HEK293 (cell line): ENCODE results near the gene MS4A10.

Source experiments
- HOXD13 ChIP-seq: sonication (generic); formaldehyde crosslinking; IDR thresholded peaks from 2 replicates; pipeline ENCODE4 v1.8.0; 2022; ENCODE audit warnings: missing genetic modification reagents, borderline replicate concordance
- KLF7 ChIP-seq: fragments of 450-650 bp; formaldehyde crosslinking; IDR thresholded peaks from 2 replicates; pipeline ENCODE4 v1.5.1; 2016; ENCODE audit warnings: missing biosample characterization, missing genetic modification characterization, borderline replicate concordance
- KLF8 ChIP-seq: fragments of 450-650 bp; formaldehyde crosslinking; IDR thresholded peaks from 2 replicates; pipeline ENCODE4 v1.5.1; 2016; ENCODE audit warnings: missing biosample characterization, missing genetic modification characterization
- MYNN ChIP-seq: fragments of 450-650 bp; formaldehyde crosslinking; IDR thresholded peaks from 2 replicates; pipeline ENCODE4 v1.5.1; 2016; ENCODE audit warnings: missing biosample characterization, missing genetic modification characterization, borderline replicate concordance
- SP2 ChIP-seq: fragments of 450-650 bp; formaldehyde crosslinking; IDR thresholded peaks from 2 replicates; pipeline ENCODE4 v1.5.1; 2016; ENCODE audit warnings: missing biosample characterization, missing genetic modification characterization
- TRIM28 ChIP-seq: IDR thresholded peaks from 2 replicates; pipeline ENCODE4 v1.6.1; 2011; ENCODE audit warnings: low read length, control low read depth, borderline replicate concordance
- ZBTB8A ChIP-seq: fragments of 450-650 bp; formaldehyde crosslinking; IDR thresholded peaks from 2 replicates; pipeline ENCODE4 v1.5.1; 2016; ENCODE audit warnings: missing biosample characterization, missing genetic modification characterization
- ZIC2 ChIP-seq: fragments of 450-650 bp; formaldehyde crosslinking; IDR thresholded peaks from 2 replicates; pipeline ENCODE4 v1.5.1; 2016; ENCODE audit warnings: missing biosample characterization, missing genetic modification characterization
- ZNF112 ChIP-seq: fragments of 450-650 bp; formaldehyde crosslinking; IDR thresholded peaks from 2 replicates; pipeline ENCODE4 v1.5.0; 2017; ENCODE audit warnings: missing biosample characterization, missing genetic modification characterization
- ZNF121 ChIP-seq: fragments of 450-650 bp; formaldehyde crosslinking; IDR thresholded peaks from 2 replicates; pipeline ENCODE4 v1.5.1; 2016; ENCODE audit warnings: missing biosample characterization, missing genetic modification characterization
- ZNF157 ChIP-seq: fragments of 450-650 bp; formaldehyde crosslinking; IDR thresholded peaks from 2 replicates; pipeline ENCODE4 v1.5.1; 2016; ENCODE audit warnings: missing biosample characterization, missing genetic modification characterization
- ZNF335 ChIP-seq: fragments of 450-650 bp; formaldehyde crosslinking; conservative IDR thresholded peaks from 2 replicates; pipeline ENCODE4 v1.5.1; 2016; ENCODE audit warnings: missing biosample characterization, missing genetic modification characterization
- ZNF354C ChIP-seq: fragments of 450-650 bp; formaldehyde crosslinking; IDR thresholded peaks from 2 replicates; pipeline ENCODE4 v1.5.1; 2016; ENCODE audit warnings: missing biosample characterization, missing genetic modification characterization, low read depth, borderline replicate concordance
- ZNF501 ChIP-seq: fragments of 450-650 bp; formaldehyde crosslinking; IDR thresholded peaks from 2 replicates; pipeline ENCODE4 v1.5.1; 2016; ENCODE audit warnings: missing biosample characterization, missing genetic modification characterization
- ZNF514 ChIP-seq: fragments of 450-650 bp; formaldehyde crosslinking; IDR thresholded peaks from 2 replicates; pipeline ENCODE4 v1.5.1; 2016; ENCODE audit warnings: missing biosample characterization, missing genetic modification characterization
- ZNF521 ChIP-seq: fragments of 450-650 bp; formaldehyde crosslinking; IDR thresholded peaks from 2 replicates; pipeline ENCODE4 v1.5.1; 2017; ENCODE audit warnings: missing biosample characterization, mild to moderate bottlenecking, missing genetic modification characterization
- ZNF600 ChIP-seq: fragments of 450-650 bp; formaldehyde crosslinking; IDR thresholded peaks from 2 replicates; pipeline ENCODE4 v1.5.1; 2016; ENCODE audit warnings: missing biosample characterization, missing genetic modification characterization
- ZNF626 ChIP-seq: fragments of 450-650 bp; sonication (Bioruptor Pico); formaldehyde crosslinking; IDR thresholded peaks from 2 replicates; pipeline ENCODE4 v1.5.1; 2018; ENCODE audit warnings: missing biosample characterization, missing genetic modification characterization, inconsistent platforms
- ZNF658 ChIP-seq: fragments of 450-650 bp; formaldehyde crosslinking; IDR thresholded peaks from 2 replicates; pipeline ENCODE4; 2016; ENCODE audit warnings: missing biosample characterization, missing genetic modification characterization
- ZNF76 ChIP-seq: fragments of 450-650 bp; formaldehyde crosslinking; IDR thresholded peaks from 2 replicates; pipeline ENCODE4; 2016; ENCODE audit warnings: low read depth, missing biosample characterization, missing genetic modification characterization, borderline replicate concordance
- ZNF791 ChIP-seq: fragments of 450-650 bp; formaldehyde crosslinking; IDR thresholded peaks from 2 replicates; pipeline ENCODE4 v1.5.1; 2016; ENCODE audit warnings: missing biosample characterization, missing genetic modification characterization
- TF ChIP-seq, protein P1 (sequence below): fragments of 450-650 bp; formaldehyde crosslinking; IDR thresholded peaks from 2 replicates; pipeline ENCODE4 v1.5.1; 2016; ENCODE audit warnings: missing biosample characterization, missing genetic modification characterization
- TF ChIP-seq, protein P2 (sequence below): fragments of 450-650 bp; formaldehyde crosslinking; IDR thresholded peaks from 2 replicates; pipeline ENCODE4 v1.5.1; 2016; ENCODE audit warnings: missing biosample characterization, missing genetic modification characterization
- TF ChIP-seq, protein P3 (sequence below): fragments of 450-650 bp; formaldehyde crosslinking; IDR thresholded peaks from 2 replicates; pipeline ENCODE4 v1.5.1; 2016; ENCODE audit warnings: missing biosample characterization, missing genetic modification characterization, low read depth
- TF ChIP-seq, protein P4 (sequence below): fragments of 450-650 bp; formaldehyde crosslinking; IDR thresholded peaks from 2 replicates; pipeline ENCODE4 v1.5.1; 2016; ENCODE audit warnings: missing biosample characterization, missing genetic modification characterization
- TF ChIP-seq, protein P5 (sequence below): fragments of 450-650 bp; formaldehyde crosslinking; IDR thresholded peaks from 2 replicates; pipeline ENCODE4 v1.5.1; 2017; ENCODE audit warnings: missing biosample characterization, missing genetic modification characterization
- TF ChIP-seq, protein P6 (sequence below): fragments of 450-650 bp; formaldehyde crosslinking; IDR thresholded peaks from 2 replicates; pipeline ENCODE4 v1.5.1; 2017; ENCODE audit warnings: missing biosample characterization, mild to moderate bottlenecking, missing genetic modification characterization, moderate library complexity
- TF ChIP-seq, protein P7 (sequence below): fragments of 450-650 bp; formaldehyde crosslinking; IDR thresholded peaks from 2 replicates; pipeline ENCODE4 v1.5.1; 2016; ENCODE audit warnings: missing biosample characterization, missing genetic modification characterization

The MS4A10 gene

DNA sequence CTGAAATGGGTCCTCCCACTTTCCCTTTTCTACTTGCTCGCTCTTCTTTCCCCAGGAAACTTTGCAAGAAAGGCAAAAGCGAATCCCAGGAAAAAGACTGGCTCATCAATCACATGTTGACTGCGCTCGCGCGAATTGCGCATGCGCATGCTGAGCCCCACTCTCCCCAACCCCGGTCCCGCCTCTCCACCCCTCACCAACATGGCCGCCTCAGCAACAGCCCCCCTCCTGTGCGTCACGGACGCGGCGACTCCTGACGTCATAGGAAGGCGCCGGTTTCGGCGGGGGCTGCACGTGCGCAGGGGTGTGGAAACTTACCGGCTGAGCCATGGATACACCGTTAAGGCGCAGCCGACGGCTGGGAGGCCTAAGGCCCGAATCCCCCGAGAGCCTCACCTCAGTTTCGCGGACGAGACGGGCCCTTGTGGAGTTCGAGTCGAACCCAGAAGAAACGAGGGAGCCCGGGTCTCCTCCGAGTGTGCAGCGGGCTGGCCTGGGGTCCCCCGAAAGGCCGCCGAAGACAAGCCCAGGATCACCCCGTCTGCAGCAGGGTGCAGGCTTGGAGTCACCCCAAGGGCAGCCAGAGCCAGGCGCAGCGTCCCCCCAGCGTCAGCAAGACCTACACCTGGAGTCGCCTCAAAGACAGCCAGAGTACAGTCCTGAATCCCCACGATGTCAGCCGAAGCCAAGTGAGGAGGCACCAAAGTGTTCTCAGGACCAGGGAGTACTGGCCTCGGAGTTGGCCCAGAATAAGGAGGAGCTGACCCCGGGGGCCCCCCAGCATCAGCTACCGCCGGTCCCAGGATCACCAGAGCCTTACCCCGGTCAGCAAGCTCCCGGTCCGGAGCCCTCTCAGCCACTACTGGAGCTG, 56.9 kb downstream of the MS4A10 start, which contains the start of gene CCDC86 (continued):
- TF ChIP-seq, protein P1, sequence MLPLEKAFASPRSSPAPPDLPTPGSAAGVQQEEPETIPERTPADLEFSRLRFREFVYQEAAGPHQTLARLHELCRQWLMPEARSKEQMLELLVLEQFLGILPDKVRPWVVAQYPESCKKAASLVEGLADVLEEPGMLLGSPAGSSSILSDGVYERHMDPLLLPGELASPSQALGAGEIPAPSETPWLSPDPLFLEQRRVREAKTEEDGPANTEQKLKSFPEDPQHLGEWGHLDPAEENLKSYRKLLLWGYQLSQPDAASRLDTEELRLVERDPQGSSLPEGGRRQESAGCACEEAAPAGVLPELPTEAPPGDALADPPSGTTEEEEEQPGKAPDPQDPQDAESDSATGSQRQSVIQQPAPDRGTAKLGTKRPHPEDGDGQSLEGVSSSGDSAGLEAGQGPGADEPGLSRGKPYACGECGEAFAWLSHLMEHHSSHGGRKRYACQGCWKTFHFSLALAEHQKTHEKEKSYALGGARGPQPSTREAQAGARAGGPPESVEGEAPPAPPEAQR (tag by site-specific recombination) = peak; percentile 40; the same call in 1 of the 2 replicates
- TF ChIP-seq HOXD13 (no peak), ZNF791 (tag by site-specific recombination) (no peak), ZNF335 (tag by site-specific recombination) (peak; percentile 66), ZNF157 (no peak), MYNN (no peak), ZNF658 (tag by site-specific recombination) (no peak), ZNF354C (tag by site-specific recombination) (no peak), ZNF626 (tag by site-specific recombination) (no peak), ZBTB8A (0 out of 2 replicates have a peak, but pooled peaks have one; percentile 16), ZNF521 (tag by site-specific recombination) (no peak), ZNF121 (tag by site-specific recombination) (no peak), ZNF76 (peak; percentile 85; the same call in 1 of the 2 replicates), KLF7 (tag by site-specific recombination) (no peak), ZNF600 (no peak), SP2 (peak; percentile 75), TRIM28 (no peak), KLF8 (peak; percentile 74; the same call in 1 of the 2 replicates), ZIC2 (tag by site-specific recombination) (0 out of 2 replicates have a peak, but pooled peaks have one; percentile 33), ZNF514 (tag by site-specific recombination) (no peak), ZNF112 (tag by site-specific recombination) (no peak), ZNF501 (tag by site-specific recombination) (no peak)
- TF ChIP-seq, protein P2, sequence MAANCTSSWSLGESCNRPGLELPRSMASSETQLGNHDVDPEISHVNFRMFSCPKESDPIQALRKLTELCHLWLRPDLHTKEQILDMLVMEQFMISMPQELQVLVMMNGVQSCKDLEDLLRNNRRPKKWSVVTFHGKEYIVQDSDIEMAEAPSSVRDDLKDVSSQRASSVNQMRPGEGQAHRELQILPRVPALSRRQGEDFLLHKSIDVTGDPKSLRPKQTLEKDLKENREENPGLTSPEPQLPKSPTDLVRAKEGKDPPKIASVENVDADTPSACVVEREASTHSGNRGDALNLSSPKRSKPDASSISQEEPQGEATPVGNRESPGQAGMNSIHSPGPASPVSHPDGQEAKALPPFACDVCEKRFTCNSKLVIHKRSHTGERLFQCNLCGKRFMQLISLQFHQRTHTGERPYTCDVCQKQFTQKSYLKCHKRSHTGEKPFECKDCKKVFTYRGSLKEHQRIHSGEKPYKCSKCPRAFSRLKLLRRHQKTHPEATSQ = no peak
- TF ChIP-seq, protein P3, sequence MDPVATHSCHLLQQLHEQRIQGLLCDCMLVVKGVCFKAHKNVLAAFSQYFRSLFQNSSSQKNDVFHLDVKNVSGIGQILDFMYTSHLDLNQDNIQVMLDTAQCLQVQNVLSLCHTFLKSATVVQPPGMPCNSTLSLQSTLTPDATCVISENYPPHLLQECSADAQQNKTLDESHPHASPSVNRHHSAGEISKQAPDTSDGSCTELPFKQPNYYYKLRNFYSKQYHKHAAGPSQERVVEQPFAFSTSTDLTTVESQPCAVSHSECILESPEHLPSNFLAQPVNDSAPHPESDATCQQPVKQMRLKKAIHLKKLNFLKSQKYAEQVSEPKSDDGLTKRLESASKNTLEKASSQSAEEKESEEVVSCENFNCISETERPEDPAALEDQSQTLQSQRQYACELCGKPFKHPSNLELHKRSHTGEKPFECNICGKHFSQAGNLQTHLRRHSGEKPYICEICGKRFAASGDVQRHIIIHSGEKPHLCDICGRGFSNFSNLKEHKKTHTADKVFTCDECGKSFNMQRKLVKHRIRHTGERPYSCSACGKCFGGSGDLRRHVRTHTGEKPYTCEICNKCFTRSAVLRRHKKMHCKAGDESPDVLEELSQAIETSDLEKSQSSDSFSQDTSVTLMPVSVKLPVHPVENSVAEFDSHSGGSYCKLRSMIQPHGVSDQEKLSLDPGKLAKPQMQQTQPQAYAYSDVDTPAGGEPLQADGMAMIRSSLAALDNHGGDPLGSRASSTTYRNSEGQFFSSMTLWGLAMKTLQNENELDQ (tag by site-specific recombination) = no peak
- TF ChIP-seq, protein P4, sequence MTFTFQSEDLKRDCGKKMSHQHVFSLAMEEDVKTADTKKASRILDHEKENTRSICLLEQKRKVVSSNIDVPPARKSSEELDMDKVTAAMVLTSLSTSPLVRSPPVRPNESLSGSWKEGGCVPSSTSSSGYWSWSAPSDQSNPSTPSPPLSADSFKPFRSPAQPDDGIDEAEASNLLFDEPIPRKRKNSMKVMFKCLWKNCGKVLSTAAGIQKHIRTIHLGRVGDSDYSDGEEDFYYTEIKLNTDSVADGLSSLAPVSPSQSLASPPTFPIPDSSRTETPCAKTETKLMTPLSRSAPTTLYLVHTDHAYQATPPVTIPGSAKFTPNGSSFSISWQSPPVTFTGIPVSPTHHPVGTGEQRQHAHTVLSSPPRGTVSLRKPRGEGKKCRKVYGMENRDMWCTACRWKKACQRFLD = peak; percentile 60; the same call in 1 of the 2 replicates
- TF ChIP-seq, protein P5, sequence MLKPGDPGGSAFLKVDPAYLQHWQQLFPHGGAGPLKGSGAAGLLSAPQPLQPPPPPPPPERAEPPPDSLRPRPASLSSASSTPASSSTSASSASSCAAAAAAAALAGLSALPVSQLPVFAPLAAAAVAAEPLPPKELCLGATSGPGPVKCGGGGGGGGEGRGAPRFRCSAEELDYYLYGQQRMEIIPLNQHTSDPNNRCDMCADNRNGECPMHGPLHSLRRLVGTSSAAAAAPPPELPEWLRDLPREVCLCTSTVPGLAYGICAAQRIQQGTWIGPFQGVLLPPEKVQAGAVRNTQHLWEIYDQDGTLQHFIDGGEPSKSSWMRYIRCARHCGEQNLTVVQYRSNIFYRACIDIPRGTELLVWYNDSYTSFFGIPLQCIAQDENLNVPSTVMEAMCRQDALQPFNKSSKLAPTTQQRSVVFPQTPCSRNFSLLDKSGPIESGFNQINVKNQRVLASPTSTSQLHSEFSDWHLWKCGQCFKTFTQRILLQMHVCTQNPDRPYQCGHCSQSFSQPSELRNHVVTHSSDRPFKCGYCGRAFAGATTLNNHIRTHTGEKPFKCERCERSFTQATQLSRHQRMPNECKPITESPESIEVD = no peak
- TF ChIP-seq, protein P6, sequence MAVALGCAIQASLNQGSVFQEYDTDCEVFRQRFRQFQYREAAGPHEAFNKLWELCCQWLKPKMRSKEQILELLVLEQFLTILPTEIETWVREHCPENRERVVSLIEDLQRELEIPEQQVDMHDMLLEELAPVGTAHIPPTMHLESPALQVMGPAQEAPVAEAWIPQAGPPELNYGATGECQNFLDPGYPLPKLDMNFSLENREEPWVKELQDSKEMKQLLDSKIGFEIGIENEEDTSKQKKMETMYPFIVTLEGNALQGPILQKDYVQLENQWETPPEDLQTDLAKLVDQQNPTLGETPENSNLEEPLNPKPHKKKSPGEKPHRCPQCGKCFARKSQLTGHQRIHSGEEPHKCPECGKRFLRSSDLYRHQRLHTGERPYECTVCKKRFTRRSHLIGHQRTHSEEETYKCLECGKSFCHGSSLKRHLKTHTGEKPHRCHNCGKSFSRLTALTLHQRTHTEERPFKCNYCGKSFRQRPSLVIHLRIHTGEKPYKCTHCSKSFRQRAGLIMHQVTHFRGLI = no peak; the same call in 1 of the 2 replicates
- TF ChIP-seq, protein P7, sequence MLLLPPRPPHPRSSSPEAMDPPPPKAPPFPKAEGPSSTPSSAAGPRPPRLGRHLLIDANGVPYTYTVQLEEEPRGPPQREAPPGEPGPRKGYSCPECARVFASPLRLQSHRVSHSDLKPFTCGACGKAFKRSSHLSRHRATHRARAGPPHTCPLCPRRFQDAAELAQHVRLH (tag by site-specific recombination) = no peak
